GM18508 (cell line): Measurements from ENCODE around the gene SERPINB2.

Experiments used
- ATAC-seq: cut with Tn5 transposase; IDR thresholded peaks from one replicate; pipeline ENCODE4 v1.9.1; 2021; ENCODE audit warnings: moderate number of reproducible peaks; ENCODE audit not compliant: insufficient read depth, unreplicated experiment

Gene SERPINB2, protein sequence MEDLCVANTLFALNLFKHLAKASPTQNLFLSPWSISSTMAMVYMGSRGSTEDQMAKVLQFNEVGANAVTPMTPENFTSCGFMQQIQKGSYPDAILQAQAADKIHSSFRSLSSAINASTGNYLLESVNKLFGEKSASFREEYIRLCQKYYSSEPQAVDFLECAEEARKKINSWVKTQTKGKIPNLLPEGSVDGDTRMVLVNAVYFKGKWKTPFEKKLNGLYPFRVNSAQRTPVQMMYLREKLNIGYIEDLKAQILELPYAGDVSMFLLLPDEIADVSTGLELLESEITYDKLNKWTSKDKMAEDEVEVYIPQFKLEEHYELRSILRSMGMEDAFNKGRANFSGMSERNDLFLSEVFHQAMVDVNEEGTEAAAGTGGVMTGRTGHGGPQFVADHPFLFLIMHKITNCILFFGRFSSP

DNA sequence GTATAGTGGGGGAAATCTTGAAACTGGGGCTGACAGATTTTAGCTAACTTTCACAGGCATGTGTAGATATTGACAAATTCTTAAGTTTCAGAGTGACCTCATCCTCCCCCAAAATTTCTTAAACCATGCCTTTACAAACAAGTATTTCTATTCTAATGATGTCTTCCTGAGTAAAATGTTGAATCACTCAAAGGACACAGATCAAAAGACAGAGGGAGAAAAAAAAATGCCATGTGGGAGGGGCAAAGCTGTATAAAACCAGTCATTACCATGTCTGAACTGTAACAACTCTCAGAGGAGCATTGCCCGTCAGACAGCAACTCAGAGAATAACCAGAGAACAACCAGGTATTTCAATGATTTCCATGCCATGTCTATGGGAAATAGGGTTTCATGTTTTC lies at the start of gene SERPINB2:
TSS of gene SERPINB2 (plus strand) at position 282 of the 400 bp plus-strand sequence. CDS start 3,740 bp downstream, outside the sequence.
- no peak for ATAC-seq

DNA sequence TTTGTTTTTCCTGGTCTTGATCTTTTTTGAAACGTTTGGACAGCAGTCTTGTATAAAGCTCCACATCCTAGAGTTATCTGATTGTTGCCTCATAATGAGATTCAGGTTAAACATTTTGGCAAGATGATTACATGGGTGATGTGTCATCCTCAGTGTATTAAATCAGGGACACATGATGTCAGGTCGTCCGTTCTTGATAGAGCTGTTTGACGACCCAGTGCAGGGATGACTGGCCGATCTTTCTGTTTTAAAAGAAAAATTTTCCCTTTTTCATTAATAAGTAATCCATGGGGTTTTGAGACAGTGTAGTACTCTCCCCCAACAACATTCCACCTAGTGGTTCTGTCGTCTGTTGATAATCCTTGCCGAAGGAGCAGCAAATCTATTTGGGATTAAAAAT lies 44.5 kb upstream of the SERPINB2 start:
- ATAC-seq = peak; percentile 68

DNA sequence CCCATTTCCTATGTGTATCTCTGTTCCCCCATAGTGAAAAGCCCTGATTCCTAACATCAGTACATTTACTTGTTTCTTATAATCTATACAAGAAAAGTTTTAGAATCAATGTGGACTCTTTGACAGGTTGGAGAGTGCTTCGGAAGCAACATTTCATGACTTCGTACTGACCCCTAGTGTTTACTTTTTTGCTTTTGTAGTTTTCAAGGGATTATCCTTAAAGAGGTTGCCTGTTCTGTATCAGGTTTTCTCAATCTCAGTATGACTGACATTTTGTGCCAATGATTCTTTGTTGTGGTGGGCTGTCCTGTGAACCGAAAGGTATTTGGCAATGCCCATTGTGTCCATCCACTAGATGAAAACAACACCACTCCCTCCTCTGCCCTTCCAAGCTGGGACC lies 43.3 kb upstream of the SERPINB2 start:
- ATAC-seq = no peak

DNA sequence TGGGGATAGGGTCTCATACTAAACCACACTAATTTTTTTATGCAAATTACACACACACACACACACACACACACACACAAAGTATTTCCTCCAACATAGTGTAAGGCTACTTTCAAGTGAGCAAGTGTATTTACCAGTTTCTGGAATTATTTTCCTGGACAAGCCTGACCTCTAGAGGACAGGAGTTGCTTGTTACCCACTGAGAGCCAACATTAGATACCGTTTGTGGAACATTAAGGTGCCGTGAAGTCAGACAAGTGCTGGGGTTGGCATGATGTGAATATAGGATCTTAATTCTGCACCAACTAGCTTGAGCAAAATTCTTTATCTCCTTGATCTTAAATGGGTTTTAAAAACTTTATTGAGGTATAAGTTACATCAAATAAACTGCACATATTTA lies 39.3 kb upstream of the SERPINB2 start:
- no peak for ATAC-seq

DNA sequence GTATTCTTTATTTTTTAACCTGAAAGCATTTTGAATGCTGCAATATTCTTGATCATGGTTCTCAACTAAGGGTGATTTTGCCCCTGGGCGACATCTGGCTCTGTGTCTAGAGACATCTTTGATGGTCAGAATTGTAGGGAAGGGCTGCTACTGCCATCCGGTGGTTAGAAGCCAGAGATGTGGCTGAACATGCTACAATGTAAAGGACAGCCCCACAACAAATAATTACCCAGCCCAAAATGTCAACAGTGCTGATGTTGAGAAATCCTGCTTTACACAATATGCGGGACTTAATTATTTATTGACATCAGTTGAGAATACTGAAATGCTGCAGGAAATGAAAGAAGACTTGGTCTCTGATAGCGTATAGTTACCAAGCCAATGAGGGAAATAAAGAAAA lies 37.5 kb upstream of the SERPINB2 start:
- peak; percentile 81 for ATAC-seq

DNA sequence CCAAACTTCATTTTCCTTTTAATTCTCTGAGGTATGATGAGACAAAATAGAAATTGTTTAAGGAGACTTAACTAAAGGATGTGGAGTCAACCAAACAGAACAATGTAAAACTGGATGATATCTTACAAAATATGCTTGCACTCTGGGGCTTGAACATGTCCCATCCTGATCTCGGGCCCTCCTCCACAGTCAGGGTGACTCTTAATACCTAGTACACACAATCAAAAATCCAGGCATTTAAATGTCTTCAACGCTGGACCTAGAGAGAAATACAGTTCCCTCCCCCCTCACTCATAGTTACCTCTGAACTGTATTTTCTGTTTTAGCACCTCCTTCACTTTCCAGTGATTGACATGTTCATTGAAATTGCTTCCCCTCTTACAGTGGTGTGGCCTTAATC lies 36.9 kb upstream of the SERPINB2 start:
- no peak for ATAC-seq

DNA sequence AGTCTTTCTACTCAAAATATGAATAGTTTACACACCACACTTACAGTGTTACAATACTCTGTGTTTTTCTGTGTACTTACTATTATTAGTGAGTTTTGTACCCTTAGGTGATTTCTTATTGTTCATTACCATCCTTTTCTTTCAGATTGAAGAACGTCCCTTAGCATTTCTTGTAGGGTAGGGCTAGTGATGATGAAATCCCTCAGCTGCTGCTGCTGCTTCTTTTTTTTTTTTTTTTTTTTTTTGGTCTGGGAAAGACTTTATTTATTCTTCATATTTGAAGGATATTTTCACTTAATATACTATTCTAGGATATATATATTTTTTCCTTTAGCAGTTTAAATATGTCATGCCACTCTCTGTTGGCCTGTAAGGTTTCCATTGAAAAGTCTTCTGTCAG lies 29.0 kb upstream of the SERPINB2 start:
- no peak for ATAC-seq

DNA sequence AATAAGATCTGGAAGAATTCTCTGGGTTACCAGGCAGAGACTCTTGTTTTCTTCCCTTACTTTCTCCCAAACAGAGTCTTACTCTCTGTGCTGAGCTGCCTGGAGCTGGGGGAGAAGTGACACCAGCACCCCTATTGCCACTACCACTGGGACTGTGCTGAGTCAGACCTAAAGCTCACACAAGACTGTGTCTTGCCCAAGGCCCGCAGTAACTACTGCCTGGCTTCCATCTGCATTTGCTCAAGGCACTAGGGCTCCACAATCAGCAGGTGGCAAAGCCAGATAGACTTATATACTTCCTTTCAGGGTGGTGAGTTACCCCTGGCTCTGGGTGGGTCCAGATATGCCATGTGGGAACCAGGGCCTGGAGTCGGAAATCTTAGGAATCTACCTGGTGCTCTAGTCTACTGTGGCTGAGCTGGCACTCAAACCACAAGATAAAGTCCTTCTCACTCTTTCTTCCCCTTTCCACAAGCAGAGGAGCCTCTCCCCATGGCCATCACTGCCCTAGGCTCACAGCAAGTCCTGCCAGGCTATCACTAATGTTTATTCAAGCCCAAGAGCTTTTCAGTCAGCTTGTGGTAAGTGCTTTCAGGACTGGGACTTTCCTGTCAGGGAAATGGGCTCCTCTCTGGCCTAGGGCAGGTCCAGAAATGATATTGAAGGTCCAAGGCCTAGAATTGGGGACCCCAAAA lies 27.6 kb upstream of the SERPINB2 start:
- ATAC-seq = no peak

DNA sequence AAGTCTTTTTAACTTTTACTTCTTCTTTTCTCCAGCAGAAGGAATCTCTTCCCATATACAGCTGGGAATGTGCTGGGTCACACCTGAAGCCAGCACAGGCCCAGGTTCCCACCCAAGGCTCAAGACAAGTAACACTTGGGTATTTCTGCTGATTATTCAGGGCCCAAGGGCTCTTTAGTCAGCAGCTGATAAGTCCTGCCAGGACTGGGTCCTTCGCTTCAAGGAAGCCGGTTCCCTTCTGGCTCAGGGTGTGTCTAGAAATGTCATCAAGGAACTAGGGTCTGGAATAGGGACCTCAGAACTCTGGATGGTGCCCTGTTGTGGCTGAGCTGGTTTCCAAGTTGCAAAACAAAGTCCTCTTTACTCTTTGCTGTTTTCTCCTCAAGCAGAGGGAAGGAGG lies 27.0 kb upstream of the SERPINB2 start:
- no peak for ATAC-seq

DNA sequence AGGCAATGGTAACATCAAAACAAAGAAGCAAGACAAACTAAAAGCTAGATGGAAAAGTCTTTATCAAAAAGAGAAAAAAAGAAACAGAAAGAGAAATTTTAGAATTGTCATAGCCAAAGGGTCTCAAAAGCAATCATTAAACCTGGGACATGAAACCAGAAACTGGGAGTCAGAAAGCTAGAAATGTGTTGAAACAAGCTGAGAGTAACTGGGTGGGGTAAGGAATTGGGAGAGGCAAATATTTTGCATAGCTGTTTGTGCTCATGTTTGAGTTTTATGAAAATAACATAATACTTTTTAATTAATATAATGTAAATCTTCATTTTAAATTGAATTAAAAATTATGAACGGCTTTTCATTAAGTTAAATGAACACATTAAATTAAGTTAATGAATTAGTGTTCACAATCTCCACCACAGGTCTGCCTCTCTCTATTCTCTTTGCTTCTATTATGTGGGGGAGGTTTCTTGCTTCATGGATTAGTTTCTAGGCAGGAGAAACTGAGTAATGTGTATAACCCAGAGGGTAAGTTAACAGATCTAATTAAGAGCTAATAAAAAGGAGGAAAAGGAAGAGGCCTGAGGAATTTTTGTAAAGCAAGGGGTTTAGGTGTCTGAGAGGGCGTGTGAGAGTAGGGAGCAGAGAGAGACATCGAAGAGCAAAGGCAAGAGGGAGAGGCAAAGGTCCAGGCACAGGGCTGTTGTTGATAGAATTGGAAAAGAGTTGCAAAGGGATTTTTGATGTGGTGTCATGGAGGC lies 20.0 kb upstream of the SERPINB2 start:
- no peak for ATAC-seq

DNA sequence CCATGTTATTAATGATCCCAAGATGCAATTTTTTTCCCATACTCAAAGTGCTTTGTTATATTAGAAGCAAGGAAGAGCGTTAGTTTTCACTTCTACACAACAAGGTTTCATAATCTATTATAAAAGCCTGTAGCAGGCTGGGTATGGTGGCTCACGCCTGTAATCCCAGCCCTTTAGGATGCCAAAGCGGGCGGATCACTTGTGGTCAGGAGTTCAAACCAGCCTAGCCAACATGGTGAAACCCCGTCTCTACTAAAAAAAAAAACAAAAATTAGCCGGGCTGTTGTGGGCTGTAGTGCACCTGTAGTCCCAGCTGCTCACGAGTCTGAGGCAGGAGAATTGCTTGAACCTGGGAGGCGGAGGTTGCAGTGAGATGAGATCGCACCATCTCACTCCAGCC lies 19.0 kb upstream of the SERPINB2 start:
- ATAC-seq = no peak

DNA sequence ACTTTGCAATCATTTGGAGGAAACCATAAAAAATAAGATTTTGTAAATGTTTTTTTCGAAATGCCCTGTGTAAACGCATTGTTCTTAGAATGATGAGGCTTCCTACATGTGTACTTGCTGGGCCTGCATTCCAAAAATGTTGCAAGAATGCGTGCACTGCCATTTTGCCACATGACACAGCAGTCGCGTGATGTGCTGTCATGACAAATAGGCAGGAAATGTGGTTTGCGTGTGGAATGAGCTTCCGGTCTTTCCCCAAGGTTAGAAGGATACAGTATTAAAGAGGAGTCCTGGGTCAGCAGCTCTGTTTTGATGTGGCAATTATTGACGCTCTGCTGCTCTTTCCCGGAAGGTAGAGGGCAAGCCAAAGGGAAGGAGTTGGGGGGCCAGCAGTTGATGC lies 18.1 kb upstream of the SERPINB2 start:
- no peak for ATAC-seq

DNA sequence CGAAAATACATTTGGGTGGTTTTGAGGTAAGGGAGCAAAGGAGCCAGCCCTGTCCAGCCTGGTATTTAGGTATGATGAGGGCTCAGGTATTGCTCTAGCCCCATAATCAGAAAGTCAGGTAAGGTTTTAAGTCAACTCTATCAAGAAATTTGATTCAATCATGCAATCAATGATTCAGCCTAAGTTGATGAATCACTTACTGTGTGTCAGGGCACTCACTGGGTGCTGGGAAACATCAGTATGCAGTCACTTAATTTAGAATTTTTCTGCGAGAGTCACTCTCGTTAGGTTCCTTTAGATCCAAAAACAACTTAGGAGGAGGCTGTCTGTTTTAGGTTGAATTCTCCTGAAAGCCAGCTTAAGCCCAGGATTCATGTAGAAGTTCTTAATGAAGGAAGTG lies 17.7 kb upstream of the SERPINB2 start:
- ATAC-seq = no peak

DNA sequence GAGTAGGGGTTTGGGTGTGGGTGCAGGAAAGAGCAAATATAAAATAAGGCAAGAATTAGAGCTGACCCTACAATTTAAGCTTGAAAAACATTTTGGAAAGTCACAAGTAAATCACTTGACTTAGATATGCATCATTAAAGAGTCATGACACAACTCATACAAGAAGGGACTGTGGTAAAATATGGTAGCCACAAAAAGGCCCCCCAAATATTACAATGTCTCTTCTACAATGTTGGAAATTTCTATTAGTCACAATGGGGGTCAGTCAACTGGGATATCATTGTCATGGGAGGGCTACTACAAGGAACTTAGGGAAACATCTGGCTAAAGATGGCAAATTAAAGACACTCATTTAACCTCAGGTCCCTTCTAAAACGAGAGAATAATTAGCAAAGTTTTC lies 15.7 kb upstream of the SERPINB2 start:
- no peak for ATAC-seq

DNA sequence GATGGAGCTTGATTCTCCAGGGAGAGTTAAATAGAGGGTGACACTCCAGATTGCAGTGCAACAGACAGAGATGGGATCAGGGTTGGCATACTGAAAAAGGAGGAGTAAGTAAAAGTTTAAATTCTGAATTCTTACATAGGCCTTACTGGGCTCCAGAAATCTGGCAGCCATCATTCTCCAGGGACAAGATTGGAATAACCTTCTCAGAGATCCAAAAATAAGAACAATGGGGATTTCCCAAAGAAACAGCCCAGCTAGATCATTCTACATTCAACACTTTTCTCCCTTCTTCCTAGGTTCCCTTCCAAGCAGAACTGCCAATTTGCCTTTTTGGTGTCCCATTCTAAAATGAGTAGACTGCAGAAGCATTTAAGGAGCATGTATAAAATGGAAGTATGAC lies 14.9 kb upstream of the SERPINB2 start:
- no peak for ATAC-seq

DNA sequence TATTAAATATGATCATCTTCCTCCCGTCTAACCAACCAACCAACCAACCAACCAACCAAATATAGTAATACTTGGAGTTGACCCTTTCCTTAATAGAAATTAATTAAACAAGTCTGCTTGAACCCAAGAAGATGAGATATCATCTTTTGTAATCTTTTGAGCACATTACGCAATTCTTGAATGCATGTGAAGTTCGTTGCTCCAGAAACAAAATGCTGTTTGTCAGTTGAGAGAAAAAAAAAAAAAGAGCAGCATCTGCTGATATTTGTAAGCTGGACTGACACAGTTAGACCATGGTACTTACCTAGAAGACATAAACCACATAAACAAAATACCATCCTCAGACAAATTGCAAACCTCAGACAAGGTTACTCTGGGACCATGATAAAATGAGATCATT lies 9.2 kb upstream of the SERPINB2 start:
- ATAC-seq = no peak

DNA sequence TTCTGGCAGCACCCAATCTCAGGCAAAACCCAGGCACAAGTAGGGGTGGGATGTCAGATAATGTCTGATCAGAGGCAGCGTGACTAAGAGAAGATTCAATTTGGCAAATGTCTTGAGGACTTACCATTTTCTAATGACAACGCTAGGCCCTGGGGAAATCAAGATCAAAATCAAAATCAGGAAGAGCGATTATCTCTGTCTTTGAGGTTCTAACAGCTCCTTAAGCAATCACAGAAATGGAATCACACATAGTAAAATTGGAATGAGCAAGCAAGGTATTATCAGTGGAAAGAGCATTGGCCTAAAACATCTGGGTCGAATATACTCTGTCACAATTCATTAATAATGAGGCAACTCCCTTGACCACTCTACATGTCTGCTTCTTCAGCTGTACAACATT lies 8.6 kb upstream of the SERPINB2 start:
- ATAC-seq = no peak

DNA sequence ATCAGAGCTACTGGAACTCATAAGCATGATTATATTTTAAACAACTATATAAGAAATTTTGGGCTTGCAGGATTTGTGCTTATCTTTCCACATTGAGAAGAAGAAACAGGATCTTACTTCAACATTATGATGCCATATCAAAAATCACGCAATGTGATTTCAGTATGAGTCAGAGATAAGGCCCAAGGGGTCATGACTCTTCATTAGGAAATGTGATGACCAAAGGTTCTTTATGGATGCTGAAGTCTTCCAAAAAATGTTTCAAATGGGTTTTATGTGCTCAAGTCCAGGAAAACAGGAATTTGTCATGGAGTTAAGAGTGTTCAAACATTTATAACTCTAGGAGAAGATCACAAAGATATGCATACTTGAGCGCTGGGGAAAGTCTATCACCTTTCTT lies 7.8 kb upstream of the SERPINB2 start:
- no peak for ATAC-seq

DNA sequence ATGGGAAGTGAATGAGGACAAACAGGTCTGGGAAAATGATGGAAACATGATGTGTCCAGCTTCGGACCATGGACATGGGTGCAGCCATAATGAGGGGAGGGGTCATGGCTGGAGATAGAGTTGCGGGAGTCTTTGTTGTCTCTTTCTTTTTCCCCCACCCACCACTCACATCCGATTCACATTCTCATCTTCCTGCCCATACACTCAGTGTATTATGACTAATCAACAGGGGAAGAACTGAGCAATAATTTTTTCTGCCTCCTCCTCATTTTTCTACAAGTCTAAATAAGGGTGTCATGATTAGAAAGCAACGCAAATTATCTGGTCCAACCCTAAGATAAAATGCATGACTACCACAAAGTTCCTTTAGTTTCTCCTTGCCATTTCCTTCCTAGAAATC lies 5.7 kb upstream of the SERPINB2 start:
- no peak for ATAC-seq

DNA sequence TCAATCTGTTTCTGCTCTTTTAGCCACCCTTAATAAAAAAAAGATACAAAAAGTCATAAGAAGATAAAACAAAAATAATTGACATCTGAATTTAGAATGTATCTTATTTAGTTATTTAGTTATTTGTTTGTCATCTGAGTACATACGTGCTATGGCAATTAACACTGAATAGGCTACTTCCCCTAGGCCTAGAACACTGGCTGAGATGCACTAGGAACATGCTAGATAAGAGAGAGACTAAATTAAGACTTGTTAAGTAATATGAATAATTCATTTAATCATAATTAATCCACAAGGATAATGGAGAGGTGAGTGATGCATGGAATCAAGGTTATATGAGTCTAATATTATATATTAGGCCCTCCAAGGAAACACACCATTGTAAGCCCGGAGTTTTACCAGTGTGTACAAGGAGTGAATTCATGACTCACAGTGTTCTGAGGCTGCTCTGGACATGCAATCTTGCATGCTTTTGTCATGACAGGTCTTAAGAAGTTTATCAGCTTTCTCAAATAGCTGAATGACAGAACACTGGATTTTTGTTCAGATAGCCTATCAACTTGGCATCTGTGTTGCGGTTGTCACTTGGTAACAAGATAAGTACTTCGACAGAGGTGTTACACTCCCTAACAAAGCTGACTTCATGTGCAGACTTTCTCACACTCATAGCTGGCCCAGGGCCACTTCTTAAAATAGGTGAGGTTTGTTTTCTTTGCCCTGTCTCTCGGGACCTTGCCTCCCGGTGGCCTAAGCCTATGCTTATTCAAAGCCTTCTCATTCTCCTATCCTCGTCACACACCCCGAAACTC lies 5.0 kb upstream of the SERPINB2 start:
- ATAC-seq = no peak
